Transverse colon (tissue), 3 donors: ENCODE measurements around the gene LRRC75A.

Experiments used
- CTCF ChIP-seq, 5 experiments: fragments of 200-600 bp in 3 of 5; fragments of 450-650 bp in 2 of 5; sonication (generic) in 3 of 5; IDR thresholded peaks; 1 replicate in 2 of 5; 2 replicates in 3 of 5; pipeline ENCODE4 v1.5.1; 2016 to 2017; ENCODE audit warnings: antibody characterized with exemption in 5 of 5, inconsistent platforms in 3 of 5, mild to moderate bottlenecking in 2 of 5, moderate library complexity in 1 of 5
- POLR2A ChIP-seq: fragments of 450-650 bp; IDR thresholded peaks from one replicate; pipeline ENCODE4 v1.6.1; 2016; ENCODE audit warnings: antibody characterized with exemption, mild to moderate bottlenecking, moderate library complexity

- TF ChIP-seq CTCF (IDR thresholded peaks at IDR 0.05): no peak
- no peak for TF ChIP-seq POLR2A
Measured at GRCh38 chr17:16479264-16479663, 12.7 kb downstream of the LRRC75A start.
